HEK293 (cell line): ENCODE results near the gene RTN4.

Source experiments
- SETDB1 ChIP-seq: IDR thresholded peaks from one replicate; pipeline ENCODE4 v1.6.1; 2017; ENCODE audit warnings: mild to moderate bottlenecking, low read length, moderate library complexity, mixed read lengths; ENCODE audit not compliant: insufficient read length
- ZEB2 ChIP-seq: fragments of 450-650 bp; formaldehyde crosslinking; IDR thresholded peaks from 2 replicates; pipeline ENCODE4 v1.5.1; 2016; ENCODE audit warnings: missing biosample characterization, missing genetic modification characterization
- ZNF174 ChIP-seq: fragments of 450-650 bp; formaldehyde crosslinking; IDR thresholded peaks from 2 replicates; pipeline ENCODE4 v1.5.0; 2017; ENCODE audit warnings: missing biosample characterization, mild to moderate bottlenecking, missing genetic modification characterization
- ZNF24 ChIP-seq: fragments of 450-650 bp; formaldehyde crosslinking; IDR thresholded peaks from 2 replicates; pipeline ENCODE4 v1.5.1; 2016; ENCODE audit warnings: missing biosample characterization, missing genetic modification characterization
- ZNF510 ChIP-seq: fragments of 450-650 bp; formaldehyde crosslinking; IDR thresholded peaks from 2 replicates; pipeline ENCODE4 v1.5.1; 2018; ENCODE audit warnings: mild to moderate bottlenecking, missing genetic modification characterization, missing biosample characterization; ENCODE audit not compliant: insufficient replicate concordance
- ZNF561 ChIP-seq: fragments of 450-650 bp; IDR thresholded peaks from 2 replicates; pipeline ENCODE4 v1.5.1; 2018; ENCODE audit warnings: missing biosample characterization, missing genetic modification characterization, borderline replicate concordance
- ZNF707 ChIP-seq: fragments of 450-650 bp; formaldehyde crosslinking; IDR thresholded peaks from 2 replicates; pipeline ENCODE4 v1.5.1; 2016; ENCODE audit warnings: missing biosample characterization, missing genetic modification characterization
- TF ChIP-seq, protein P1 (sequence below): fragments of 450-650 bp; formaldehyde crosslinking; IDR thresholded peaks from 2 replicates; pipeline ENCODE4 v1.5.1; 2016; ENCODE audit warnings: missing biosample characterization, missing genetic modification characterization
- TF ChIP-seq, protein P2 (sequence below): fragments of 450-650 bp; formaldehyde crosslinking; IDR thresholded peaks from 2 replicates; pipeline ENCODE4 v1.5.1; 2016; ENCODE audit warnings: missing biosample characterization, missing genetic modification characterization
- TF ChIP-seq, protein P3 (sequence below): fragments of 450-650 bp; formaldehyde crosslinking; IDR thresholded peaks from 2 replicates; pipeline ENCODE4 v1.5.1; 2016; ENCODE audit warnings: missing biosample characterization, missing genetic modification characterization
- TF ChIP-seq, protein P4 (sequence below): fragments of 450-650 bp; formaldehyde crosslinking; IDR thresholded peaks from 2 replicates; pipeline ENCODE4 v1.5.1; 2016; ENCODE audit warnings: missing biosample characterization, missing genetic modification characterization
- TF ChIP-seq, protein P5 (sequence below): fragments of 450-650 bp; formaldehyde crosslinking; IDR thresholded peaks from 2 replicates; pipeline ENCODE4 v1.5.1; 2016; ENCODE audit warnings: missing biosample characterization, missing genetic modification characterization
- TF ChIP-seq, protein P6 (sequence below): fragments of 450-650 bp; formaldehyde crosslinking; IDR thresholded peaks from 2 replicates; pipeline ENCODE4 v1.5.1; 2017; ENCODE audit warnings: missing biosample characterization, missing genetic modification characterization

DNA sequence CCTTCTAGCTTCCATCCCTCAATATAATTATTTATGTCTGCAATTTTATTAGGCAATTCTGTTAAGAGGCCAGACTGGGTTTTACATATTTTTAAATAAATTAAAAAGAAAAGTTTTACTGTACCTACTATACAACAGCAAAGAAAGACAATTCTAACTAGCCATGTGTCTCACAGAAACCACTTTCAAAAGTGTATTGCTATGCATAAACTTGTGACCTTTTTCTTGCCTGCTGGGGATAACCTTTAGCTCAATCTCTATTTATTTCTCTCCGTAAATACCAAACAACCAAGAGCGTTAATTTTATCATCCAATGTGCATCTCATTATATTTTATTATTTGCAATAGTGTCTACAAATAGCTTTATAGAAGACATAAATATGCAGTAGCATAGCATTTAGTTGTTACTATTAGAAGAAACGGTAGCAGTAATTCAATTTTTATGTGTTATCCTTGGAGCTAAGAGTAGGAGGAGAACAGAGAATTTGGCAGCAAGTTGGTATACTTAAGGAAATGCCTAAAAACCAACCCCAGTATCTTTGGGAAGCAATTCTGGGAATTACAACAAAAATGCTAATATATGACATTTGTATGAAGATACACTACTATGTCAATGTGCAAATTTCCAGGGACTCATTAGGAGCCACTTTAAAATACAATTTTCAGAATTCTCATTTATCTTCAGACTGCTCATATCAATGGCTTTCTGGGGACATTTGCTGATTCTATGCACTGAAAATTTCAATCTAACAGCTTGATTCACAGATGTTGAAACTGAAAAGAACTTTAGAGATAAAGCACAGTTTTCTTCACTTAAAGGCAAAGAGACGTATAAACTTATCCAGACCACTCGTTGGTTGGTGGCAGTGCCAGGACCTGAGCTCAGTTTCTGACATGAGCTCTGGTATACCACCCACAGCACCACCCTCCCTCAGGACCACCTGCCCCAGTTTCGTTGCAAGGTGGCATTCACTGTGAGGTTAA is 23.0 kb upstream of the RTN4 start:
- TF ChIP-seq, protein P1, sequence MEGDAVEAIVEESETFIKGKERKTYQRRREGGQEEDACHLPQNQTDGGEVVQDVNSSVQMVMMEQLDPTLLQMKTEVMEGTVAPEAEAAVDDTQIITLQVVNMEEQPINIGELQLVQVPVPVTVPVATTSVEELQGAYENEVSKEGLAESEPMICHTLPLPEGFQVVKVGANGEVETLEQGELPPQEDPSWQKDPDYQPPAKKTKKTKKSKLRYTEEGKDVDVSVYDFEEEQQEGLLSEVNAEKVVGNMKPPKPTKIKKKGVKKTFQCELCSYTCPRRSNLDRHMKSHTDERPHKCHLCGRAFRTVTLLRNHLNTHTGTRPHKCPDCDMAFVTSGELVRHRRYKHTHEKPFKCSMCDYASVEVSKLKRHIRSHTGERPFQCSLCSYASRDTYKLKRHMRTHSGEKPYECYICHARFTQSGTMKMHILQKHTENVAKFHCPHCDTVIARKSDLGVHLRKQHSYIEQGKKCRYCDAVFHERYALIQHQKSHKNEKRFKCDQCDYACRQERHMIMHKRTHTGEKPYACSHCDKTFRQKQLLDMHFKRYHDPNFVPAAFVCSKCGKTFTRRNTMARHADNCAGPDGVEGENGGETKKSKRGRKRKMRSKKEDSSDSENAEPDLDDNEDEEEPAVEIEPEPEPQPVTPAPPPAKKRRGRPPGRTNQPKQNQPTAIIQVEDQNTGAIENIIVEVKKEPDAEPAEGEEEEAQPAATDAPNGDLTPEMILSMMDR (tag by site-specific recombination), result no peak
- TF ChIP-seq ZNF707 (tag by site-specific recombination) (no peak), ZEB2 (tag by site-specific recombination) (no peak), SETDB1 (no peak), ZNF24 (tag by site-specific recombination) (no peak), ZNF510 (no peak), ZNF174 (tag by site-specific recombination) (no peak), ZNF561 (tag by site-specific recombination) (no peak)
- TF ChIP-seq, protein P2, sequence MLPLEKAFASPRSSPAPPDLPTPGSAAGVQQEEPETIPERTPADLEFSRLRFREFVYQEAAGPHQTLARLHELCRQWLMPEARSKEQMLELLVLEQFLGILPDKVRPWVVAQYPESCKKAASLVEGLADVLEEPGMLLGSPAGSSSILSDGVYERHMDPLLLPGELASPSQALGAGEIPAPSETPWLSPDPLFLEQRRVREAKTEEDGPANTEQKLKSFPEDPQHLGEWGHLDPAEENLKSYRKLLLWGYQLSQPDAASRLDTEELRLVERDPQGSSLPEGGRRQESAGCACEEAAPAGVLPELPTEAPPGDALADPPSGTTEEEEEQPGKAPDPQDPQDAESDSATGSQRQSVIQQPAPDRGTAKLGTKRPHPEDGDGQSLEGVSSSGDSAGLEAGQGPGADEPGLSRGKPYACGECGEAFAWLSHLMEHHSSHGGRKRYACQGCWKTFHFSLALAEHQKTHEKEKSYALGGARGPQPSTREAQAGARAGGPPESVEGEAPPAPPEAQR (tag by site-specific recombination), result no peak
- TF ChIP-seq, protein P3, sequence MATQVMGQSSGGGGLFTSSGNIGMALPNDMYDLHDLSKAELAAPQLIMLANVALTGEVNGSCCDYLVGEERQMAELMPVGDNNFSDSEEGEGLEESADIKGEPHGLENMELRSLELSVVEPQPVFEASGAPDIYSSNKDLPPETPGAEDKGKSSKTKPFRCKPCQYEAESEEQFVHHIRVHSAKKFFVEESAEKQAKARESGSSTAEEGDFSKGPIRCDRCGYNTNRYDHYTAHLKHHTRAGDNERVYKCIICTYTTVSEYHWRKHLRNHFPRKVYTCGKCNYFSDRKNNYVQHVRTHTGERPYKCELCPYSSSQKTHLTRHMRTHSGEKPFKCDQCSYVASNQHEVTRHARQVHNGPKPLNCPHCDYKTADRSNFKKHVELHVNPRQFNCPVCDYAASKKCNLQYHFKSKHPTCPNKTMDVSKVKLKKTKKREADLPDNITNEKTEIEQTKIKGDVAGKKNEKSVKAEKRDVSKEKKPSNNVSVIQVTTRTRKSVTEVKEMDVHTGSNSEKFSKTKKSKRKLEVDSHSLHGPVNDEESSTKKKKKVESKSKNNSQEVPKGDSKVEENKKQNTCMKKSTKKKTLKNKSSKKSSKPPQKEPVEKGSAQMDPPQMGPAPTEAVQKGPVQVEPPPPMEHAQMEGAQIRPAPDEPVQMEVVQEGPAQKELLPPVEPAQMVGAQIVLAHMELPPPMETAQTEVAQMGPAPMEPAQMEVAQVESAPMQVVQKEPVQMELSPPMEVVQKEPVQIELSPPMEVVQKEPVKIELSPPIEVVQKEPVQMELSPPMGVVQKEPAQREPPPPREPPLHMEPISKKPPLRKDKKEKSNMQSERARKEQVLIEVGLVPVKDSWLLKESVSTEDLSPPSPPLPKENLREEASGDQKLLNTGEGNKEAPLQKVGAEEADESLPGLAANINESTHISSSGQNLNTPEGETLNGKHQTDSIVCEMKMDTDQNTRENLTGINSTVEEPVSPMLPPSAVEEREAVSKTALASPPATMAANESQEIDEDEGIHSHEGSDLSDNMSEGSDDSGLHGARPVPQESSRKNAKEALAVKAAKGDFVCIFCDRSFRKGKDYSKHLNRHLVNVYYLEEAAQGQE (tag by site-specific recombination), result no peak
- TF ChIP-seq, protein P4, sequence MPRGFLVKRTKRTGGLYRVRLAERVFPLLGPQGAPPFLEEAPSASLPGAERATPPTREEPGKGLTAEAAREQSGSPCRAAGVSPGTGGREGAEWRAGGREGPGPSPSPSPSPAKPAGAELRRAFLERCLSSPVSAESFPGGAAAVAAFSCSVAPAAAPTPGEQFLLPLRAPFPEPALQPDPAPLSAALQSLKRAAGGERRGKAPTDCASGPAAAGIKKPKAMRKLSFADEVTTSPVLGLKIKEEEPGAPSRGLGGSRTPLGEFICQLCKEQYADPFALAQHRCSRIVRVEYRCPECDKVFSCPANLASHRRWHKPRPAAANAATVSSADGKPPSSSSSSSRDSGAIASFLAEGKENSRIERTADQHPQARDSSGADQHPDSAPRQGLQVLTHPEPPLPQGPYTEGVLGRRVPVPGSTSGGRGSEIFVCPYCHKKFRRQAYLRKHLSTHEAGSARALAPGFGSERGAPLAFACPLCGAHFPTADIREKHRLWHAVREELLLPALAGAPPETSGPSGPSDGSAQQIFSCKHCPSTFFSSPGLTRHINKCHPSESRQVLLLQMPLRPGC (tag by site-specific recombination), result no peak
- TF ChIP-seq, protein P5, sequence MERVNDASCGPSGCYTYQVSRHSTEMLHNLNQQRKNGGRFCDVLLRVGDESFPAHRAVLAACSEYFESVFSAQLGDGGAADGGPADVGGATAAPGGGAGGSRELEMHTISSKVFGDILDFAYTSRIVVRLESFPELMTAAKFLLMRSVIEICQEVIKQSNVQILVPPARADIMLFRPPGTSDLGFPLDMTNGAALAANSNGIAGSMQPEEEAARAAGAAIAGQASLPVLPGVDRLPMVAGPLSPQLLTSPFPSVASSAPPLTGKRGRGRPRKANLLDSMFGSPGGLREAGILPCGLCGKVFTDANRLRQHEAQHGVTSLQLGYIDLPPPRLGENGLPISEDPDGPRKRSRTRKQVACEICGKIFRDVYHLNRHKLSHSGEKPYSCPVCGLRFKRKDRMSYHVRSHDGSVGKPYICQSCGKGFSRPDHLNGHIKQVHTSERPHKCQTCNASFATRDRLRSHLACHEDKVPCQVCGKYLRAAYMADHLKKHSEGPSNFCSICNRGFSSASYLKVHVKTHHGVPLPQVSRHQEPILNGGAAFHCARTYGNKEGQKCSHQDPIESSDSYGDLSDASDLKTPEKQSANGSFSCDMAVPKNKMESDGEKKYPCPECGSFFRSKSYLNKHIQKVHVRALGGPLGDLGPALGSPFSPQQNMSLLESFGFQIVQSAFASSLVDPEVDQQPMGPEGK (tag by site-specific recombination), result no peak
- TF ChIP-seq, protein P6, sequence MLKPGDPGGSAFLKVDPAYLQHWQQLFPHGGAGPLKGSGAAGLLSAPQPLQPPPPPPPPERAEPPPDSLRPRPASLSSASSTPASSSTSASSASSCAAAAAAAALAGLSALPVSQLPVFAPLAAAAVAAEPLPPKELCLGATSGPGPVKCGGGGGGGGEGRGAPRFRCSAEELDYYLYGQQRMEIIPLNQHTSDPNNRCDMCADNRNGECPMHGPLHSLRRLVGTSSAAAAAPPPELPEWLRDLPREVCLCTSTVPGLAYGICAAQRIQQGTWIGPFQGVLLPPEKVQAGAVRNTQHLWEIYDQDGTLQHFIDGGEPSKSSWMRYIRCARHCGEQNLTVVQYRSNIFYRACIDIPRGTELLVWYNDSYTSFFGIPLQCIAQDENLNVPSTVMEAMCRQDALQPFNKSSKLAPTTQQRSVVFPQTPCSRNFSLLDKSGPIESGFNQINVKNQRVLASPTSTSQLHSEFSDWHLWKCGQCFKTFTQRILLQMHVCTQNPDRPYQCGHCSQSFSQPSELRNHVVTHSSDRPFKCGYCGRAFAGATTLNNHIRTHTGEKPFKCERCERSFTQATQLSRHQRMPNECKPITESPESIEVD, result no peak
